Panc1 (cell line): Measurements from ENCODE around the gene MRGPRX4.
"Not testable (repeated sequence)": the region's sequence is repeated elsewhere in the genome, so short reads cannot be mapped to it uniquely, and the experiment has no call there.

Experiments used
- POLR2AphosphoS5 ChIP-seq: IDR thresholded peaks from 2 replicates; pipeline ENCODE4 v1.6.1; 2012; ENCODE audit warnings: mild to moderate bottlenecking, low read depth, low read length, moderate library complexity
- SIN3A ChIP-seq: IDR thresholded peaks from 2 replicates; pipeline ENCODE4 v1.6.1; 2012; ENCODE audit warnings: low read depth, mild to moderate bottlenecking, low read length, moderate library complexity, borderline replicate concordance; ENCODE audit not compliant: insufficient read depth
- TCF7L2 ChIP-seq: IDR thresholded peaks from 2 replicates; pipeline ENCODE4 v1.6.1; 2011; ENCODE audit warnings: mild to moderate bottlenecking, low read depth, low read length, inconsistent platforms
- TF ChIP-seq, protein P1 (sequence below): fragments of 450-650 bp; IDR thresholded peaks from 2 replicates; pipeline ENCODE4 v1.5.1; 2017; ENCODE audit warnings: mild to moderate bottlenecking
- TF ChIP-seq, protein P2 (sequence below), 2 experiments: IDR thresholded peaks; 2 replicates each; pipeline ENCODE4 v1.6.1; 2011 to 2012; ENCODE audit warnings: low read depth in 2 of 2, control low read depth in 1 of 2, low read length in 1 of 2, mild to moderate bottlenecking in 1 of 2, moderate library complexity in 1 of 2; ENCODE audit not compliant: insufficient read depth in 1 of 2

DNA sequence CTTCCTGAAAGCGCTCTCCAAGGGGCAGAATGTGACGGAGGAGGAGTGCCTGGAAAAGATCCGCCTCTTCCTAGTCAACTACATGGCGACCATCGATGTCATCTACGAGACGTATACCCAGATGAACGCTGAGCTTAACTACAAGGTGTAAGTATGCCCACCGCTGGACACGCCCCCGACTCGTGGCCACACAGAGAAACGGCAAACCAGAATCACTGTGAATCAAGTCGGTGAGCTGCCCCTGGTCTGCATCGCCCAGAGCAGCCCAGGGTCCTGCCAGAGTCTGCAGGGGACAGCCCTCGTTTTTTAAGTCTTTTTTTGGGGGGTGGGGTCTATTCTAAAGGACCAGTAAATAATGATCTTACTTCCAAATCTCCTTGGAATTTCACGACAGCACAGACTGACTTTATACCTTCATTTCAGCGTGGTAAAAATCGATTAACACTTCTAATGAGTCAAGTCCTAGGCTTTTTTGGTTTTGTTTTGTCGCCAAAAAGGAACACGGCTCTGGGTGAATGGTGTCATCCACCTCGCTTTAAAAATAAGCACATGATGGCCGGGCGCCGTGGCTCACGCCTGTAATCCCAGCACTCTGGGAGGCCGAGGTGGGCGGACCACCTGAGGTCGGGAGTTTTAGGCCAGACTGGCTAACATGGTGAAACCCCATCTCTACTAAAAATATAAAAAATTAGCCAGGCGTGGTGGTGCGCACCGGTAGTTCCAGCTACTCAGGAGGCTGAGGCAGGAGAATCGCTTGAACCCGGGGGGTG is 17.0 kb downstream of the MRGPRX4 start:
- not testable (repeated sequence) for TF ChIP-seq POLR2AphosphoS5, SIN3A, TCF7L2
- TF ChIP-seq, protein P1, sequence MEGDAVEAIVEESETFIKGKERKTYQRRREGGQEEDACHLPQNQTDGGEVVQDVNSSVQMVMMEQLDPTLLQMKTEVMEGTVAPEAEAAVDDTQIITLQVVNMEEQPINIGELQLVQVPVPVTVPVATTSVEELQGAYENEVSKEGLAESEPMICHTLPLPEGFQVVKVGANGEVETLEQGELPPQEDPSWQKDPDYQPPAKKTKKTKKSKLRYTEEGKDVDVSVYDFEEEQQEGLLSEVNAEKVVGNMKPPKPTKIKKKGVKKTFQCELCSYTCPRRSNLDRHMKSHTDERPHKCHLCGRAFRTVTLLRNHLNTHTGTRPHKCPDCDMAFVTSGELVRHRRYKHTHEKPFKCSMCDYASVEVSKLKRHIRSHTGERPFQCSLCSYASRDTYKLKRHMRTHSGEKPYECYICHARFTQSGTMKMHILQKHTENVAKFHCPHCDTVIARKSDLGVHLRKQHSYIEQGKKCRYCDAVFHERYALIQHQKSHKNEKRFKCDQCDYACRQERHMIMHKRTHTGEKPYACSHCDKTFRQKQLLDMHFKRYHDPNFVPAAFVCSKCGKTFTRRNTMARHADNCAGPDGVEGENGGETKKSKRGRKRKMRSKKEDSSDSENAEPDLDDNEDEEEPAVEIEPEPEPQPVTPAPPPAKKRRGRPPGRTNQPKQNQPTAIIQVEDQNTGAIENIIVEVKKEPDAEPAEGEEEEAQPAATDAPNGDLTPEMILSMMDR, result not testable (repeated sequence)
- TF ChIP-seq, protein P2, sequence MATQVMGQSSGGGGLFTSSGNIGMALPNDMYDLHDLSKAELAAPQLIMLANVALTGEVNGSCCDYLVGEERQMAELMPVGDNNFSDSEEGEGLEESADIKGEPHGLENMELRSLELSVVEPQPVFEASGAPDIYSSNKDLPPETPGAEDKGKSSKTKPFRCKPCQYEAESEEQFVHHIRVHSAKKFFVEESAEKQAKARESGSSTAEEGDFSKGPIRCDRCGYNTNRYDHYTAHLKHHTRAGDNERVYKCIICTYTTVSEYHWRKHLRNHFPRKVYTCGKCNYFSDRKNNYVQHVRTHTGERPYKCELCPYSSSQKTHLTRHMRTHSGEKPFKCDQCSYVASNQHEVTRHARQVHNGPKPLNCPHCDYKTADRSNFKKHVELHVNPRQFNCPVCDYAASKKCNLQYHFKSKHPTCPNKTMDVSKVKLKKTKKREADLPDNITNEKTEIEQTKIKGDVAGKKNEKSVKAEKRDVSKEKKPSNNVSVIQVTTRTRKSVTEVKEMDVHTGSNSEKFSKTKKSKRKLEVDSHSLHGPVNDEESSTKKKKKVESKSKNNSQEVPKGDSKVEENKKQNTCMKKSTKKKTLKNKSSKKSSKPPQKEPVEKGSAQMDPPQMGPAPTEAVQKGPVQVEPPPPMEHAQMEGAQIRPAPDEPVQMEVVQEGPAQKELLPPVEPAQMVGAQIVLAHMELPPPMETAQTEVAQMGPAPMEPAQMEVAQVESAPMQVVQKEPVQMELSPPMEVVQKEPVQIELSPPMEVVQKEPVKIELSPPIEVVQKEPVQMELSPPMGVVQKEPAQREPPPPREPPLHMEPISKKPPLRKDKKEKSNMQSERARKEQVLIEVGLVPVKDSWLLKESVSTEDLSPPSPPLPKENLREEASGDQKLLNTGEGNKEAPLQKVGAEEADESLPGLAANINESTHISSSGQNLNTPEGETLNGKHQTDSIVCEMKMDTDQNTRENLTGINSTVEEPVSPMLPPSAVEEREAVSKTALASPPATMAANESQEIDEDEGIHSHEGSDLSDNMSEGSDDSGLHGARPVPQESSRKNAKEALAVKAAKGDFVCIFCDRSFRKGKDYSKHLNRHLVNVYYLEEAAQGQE (IDR thresholded peaks at IDR 0.05; ENCODE audit: insufficient read depth in 1 of 2, low read depth in 2 of 2, low read length in 1 of 2), result not testable (repeated sequence)
